GM10847 (cell line): Measurements from ENCODE around the gene KCNK16.

ENCODE experiments used
- POLR2A ChIP-seq: IDR thresholded peaks from 2 replicates; pipeline ENCODE4 v1.6.1; 2011; ENCODE audit not compliant: insufficient read length; ENCODE audit errors: extremely low read depth

The KCNK16 gene

DNA sequence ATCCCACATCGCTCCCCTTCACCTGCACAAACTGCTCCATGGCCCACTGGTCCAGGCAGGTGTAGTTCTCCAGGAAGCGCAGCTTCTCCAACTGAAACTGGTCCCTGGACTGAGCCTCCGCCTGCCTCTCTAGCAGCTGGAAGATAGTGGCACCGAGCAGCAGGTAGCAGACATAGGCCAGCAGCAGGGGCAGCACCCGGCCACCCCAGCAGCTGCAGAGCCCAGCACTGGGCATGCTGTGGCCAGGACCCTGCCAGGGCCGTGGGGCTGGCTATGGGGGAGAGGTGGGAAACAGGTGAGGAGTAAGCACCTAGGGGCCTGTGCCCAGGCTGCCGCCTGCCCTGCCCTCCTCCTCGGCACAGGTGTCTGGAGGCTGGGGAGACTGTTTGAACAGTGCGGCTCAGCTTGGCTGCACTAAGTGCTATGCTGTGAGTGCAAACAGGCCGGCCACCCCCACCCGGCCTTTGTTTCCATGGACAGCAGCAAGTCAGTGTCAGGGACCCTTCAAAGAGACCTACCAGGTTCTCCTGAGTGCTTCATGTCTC, at the start of gene KCNK16:
KCNK16 (minus strand) TSS at position 397 of the 545 bp plus-strand sequence; CDS start at position 235, 162 bp downstream.
- no peak for TF ChIP-seq POLR2A

DNA sequence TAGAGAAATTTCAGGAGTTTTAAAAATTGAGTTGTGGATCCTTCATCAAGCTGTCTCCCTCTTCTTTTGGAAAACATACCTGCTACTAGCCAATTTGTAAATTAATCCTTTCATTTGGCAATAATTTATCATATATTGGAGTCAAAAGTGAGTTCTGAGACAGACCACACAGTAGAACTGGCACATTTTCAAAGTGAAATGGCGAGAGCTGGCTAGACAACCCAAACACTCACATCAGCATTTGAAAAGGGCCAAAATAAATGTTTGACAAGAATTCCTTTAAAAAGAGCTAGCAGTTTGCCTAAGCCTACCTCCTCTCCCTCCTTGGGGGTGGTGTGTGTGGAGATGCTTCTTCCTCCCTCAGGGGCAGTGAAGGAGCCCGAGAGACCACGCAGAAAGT, 47.9 kb upstream of the KCNK16 start:
- no peak for TF ChIP-seq POLR2A

DNA sequence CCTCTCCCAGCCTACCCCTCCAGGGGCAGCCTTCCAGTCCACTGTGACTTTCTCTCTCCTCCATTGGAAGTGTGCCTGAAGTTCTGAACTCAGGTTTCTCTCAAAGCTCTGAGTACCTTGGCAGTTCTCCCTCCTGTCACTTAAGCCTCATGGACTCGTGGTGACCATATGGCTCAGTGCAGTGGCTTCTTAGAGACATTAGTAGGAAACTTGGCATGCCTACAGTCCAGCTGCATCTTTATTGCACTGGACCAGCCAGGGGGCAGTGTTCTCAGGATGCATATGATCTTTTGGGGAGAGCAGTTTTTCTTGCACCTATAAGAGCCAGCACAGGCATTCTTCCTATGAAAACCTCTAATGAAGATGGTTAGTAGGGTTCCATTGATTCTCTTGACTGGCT, 47.5 kb upstream of the KCNK16 start:
- TF ChIP-seq POLR2A = no peak

DNA sequence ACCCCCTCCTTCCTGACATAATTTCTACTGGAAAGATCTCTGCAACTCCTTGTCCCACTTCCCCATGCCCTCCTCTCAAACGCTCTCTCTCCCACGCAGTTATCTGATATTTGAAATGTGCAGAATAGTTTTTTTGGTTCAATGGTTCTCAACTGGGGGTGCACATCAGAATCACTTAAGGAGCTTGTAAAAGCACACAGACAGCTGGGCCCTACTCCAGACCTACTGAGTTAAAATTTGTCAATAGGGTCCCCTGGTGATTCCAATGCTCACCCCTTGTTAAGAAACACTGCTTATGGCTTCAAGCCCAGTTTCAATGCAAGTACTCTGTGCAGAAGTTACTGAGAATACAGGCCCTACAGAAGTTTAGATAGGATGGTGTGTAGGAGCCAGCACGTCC, 45.2 kb upstream of the KCNK16 start:
- TF ChIP-seq POLR2A = no peak

DNA sequence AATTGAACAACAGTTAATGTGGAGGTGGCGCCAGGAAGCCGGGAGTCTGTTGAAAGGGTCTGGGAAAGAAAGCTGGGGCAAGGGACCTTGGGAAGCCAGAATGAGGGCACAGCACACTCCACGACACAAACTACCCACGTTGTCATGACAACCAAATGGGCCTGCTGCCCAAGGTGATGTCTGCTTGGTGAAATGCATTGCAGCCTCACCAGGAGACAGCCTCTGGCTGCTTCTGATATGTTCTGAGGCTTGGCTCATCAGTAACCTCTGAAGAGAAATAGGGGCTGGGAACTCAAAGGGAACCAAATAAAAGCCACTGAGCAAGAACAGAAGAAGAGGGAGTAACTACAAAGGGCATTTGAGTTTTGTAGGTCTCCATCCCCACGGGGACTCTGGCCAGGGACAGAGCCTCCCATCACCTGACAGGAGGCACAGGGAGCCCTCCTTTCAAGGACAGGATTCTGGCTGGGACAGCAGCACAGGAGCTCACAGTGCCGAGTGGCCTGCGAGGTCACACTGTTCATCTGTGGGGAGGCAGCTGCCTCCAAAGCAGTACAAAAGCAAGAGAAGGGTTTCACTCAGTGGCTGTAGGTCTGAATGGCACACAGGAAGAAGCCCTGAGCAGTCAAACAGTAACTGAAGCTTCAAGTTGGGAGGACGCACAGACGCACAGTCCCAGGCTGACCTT, 44.6 kb upstream of the KCNK16 start:
- TF ChIP-seq POLR2A = no peak

DNA sequence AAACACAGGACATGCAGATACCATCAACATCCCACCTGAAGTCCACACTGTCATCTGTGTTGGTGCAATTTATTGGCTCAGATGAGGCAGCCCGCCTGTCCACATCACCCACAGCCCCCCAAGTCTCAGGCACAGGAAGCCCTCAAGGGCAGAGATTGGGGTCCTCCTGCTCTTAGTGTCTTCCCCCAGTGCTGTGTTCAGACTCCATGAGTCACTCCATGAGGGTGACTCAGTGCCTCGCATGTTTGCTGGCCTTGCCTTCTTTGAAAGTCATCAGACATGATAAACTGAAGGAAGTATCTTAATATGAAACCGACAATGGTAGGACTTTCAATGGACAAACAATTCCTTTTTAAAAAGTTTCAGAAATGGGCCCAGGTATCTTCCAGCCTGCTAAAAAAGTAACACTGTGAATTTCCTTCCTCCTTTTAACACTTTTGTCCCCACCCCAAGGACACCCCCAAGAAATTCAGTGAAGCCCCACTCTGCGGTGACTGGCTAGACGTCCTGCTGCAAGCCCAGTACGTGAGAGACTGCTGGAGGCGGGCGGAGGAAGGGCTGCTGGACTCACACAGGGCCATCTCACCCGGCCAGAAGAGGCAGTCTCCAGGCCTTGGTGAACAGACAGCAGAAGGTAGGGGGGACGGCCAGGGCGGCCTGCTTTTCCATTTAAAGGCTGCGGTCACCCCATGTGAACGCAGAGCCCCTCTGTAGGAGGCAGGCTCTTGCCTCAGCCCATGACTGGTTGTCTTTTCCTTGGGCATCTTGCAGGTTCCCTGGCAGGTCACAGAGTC, 43.0 kb upstream of the KCNK16 start:
- no peak for TF ChIP-seq POLR2A

DNA sequence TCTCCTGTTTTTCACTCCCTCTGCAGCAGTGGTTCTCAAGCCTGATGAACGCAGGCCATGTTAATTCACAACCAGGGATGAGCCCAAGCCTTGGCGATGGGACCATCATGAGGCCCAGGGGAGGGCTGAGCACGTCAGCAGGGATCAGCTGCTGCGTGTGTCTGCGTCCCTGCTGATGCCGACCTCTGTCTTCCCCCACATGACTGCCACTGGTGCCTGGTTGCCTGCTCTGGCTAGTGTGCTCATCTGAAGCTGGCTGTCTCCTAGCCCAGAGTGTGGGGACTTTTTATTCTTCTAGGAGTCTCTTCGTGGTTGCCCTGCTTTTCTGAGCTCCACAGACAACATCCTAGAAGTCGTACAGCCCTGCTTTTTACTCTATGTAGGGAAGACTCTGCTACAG, 40.8 kb upstream of the KCNK16 start:
- no peak for TF ChIP-seq POLR2A

DNA sequence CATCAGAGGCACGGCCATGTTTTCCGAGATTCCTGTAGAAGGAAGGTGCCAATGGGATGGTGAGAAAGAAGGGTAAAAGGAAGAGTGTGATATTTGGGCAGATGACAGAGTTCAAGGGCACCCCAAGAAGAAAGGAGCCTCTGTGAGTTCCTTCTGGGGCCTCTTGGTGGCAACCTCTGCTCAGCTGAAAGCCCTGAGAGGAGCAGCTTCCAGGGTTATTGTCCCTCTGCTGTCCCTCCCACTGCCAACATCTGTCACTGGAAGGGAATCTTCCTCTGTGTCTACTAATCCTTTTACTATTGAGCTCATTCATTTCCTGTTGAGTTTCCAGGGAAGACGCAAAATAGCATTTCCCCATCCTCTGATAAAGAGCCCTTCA, 40.0 kb upstream of the KCNK16 start:
- TF ChIP-seq POLR2A = no peak

DNA sequence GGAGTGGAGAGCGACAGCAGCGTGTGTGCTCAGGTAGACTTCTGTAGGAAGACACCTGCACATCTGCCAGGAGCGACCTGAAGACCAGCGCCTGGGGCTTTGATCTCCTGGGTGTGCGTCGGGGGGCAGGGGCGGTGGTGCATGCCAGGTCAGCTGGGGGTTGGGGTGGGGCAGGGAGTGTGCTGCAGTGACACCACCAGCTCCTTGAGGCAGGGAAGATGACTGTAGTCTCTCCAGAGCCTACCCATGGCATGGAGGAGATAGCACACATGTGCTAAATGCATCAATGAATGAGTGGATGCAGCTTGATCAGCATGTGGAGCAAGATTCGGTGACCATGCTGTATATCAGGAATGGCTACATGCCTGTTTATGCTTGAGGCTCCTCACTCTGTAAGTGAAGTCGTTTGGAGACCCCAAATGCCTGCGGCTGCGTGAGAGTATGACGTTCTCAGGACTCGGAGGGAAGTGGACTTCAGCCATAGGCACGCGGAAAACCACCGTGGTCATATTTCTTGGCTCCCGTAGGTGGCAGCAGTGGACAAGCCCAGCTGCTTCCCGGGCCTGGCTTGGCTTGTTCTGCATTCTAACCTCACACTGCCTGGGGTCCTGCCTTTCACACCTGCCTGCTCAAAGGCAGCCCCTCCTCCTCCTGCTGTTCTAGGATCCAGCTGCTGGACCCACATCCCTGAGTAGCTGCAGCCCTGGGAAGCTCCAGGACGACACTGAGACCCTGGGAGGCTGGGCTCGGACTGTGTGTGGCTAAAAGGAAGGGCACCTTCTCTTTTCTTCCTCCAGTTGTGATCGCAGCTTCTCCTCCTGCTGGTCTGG, 39.4 kb upstream of the KCNK16 start:
- no peak for TF ChIP-seq POLR2A

DNA sequence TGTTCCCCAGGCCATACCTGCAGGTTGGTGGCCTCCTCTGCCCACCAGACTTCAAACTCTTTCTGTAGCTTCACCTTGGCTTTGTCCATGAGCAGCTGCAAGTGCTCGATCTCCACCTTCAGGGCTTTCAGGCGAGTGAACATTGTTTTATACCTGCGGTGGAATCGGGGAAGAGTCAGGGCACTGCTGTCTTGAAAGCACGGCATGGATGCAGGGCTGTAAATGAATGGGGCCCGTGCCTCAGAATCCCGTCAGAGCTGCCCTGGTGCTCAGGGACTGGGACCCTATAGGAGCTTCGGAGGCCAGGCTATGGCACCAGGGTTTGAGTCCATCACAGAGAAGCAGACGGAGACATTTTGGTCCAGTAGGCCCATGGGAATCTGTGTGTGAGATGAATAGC, 37.9 kb upstream of the KCNK16 start:
- TF ChIP-seq POLR2A = no peak

DNA sequence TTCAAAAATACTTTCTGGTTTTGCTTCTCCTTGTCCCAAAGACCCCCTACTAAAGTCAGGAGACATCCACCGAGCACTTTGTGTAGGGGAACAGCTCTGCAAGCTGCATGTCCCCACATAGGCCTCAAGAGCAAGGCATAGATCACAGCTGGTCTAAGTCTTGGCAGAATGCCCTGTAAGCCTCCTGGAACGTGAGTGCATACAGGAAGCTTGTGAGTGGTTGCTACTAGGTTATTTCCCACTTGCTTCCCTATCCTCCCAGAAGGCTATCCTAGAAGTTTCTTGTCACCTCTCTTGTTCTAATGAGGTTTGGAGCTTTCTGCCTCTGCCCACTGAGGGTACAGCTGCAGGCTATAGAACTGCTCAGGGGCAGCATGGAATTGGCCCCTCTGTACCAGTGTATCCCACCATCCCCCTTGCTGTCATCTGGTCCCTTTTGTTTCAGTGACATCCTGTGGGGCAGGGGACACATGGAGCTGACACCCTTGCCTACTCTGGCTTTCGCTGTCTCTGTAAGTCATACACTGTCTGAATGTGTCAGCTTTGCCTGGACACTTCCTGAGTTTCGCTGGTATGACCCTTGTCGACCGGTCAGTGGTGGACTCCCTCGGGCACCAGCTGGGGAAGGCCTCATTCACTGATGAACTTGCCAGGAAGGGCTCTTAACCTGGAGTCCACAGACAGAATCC, 35.6 kb upstream of the KCNK16 start:
- TF ChIP-seq POLR2A = no peak

DNA sequence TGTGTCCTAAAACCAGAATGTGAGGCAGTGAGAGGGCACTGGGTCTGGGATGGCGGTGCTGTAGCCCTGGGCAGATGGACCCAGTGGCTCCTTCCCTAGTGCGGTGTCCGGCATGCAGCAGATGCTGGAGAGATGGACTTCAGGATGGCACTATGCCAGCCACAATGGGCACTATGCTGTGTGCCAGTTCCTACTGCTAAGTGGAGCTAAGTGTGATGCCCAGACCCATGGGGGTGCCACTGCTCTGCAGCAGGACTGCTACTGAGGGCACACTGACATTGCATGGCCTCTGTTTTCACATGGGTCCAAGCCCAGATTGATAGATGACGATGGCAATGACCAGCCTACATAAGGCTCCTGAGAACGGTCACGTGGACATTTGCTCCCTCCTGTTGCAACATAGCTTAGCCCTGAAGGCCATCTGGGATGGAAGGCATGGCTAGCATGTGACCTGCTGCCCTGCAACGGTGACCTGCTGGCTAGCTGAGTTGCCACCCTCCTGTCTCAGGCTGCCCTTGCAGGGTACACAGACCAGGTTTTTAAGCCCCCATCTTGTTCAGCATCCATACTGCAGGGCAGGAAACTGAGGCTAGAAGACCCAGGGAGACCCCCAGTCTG, 31.3 kb upstream of the KCNK16 start:
- no peak for TF ChIP-seq POLR2A

DNA sequence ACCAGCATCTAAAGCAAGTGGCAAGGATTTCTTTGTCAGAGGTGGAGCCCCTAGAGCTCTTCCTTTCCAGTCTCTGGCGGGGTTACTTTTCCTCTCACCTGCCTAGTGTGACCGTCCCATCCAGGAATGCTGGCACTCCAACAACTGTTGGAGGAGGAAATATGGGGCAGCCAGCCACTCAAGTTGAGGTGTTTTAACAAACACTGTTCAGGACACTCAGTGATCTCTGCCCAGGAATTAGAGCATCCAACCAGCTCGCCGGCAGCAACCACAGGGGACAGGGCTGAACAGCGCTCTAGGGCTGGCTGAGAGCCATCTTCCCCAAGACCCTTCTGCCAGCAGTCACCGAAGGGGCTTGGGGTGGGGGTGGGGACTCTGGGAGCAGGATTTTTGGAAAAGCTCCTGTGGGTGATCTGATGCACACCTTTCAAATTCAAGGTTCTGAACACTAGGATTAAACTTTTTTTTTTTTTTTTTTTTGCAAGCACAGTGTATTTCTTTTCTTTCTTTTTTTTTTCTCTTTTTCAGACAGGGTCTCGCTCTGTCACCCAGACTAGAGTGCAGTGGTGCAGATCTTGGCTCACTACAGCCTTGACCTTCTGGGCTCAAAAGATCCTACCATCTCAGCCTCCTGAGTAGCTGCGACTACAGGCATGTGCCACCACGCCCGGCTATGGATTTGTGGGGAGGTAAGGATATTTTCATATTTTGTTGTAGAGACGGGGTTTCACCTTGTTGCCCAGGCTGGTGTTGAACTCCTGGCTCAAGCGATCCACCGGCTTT, 28.4 kb upstream of the KCNK16 start:
- no peak for TF ChIP-seq POLR2A

DNA sequence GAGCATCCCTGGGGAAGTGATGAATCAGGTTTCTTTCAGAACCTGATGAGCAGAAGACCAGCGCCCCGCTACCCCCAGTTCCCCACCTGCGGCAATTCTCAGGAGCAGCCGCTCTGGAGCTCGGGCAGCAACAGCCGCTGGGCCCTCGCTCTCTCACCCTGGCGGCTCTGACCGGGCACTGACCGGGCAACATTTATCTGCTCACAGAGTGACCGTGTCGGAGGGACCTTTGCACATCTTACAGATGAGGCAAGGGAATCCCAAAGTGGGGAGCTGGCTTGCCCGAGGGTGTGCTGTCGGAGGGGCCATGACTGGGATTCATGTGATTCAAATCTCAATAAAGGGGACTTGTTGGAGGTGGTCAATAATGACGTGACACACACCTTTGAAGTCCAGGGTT, 26.2 kb upstream of the KCNK16 start:
- no peak for TF ChIP-seq POLR2A
